Vagina (tissue), 2 donors: ENCODE data around the gene ZNF416. TPM values are rescaled to one million over a fixed set of nuclear protein-coding genes. Genes with fewer than 3 reads are reported as not detected.

ENCODE experiments used
- DNase-seq, 2 donors: peaks; one replicate each; pipeline ENCODE4 v3.0.0-alpha.2; 2017; ENCODE audit errors: extremely low spot score in 2 of 2
- H3K27ac ChIP-seq: fragments of 200-600 bp; sonication (generic); one replicate; pipeline ENCODE4 v1.5.1; 2019
- H3K27me3 ChIP-seq: fragments of 200-600 bp; sonication (generic); one replicate; pipeline ENCODE4 v1.5.1; 2019
- H3K36me3 ChIP-seq, 2 donors: fragments of 200-600 bp; sonication (generic); one replicate each; pipeline ENCODE4 v1.5.1; 2017 to 2019
- H3K4me1 ChIP-seq: fragments of 200-600 bp; sonication (generic); one replicate; pipeline ENCODE4 v1.5.1; 2019
- H3K4me3 ChIP-seq, 2 donors: fragments of 200-600 bp; sonication (generic); 1 replicate in 1 of 2; 2 replicates in 1 of 2; pipeline ENCODE4 v1.5.1; 2016 to 2019
- H3K9me3 ChIP-seq: fragments of 200-600 bp; sonication (generic); one replicate; pipeline ENCODE4 v1.5.1; 2019
- POLR2A ChIP-seq, 2 donors: fragments of 450-650 bp; IDR thresholded peaks; one replicate each; pipeline ENCODE4 v1.6.1; 2017; ENCODE audit warnings: antibody characterized with exemption in 2 of 2, mild to moderate bottlenecking in 2 of 2, moderate library complexity in 2 of 2
- POLR2AphosphoS5 ChIP-seq, 2 donors: sonication (generic); formaldehyde crosslinking; IDR thresholded peaks; one replicate each; pipeline ENCODE4 v1.9.0; 2017; ENCODE audit warnings: antibody characterized with exemption in 2 of 2, mild to moderate bottlenecking in 2 of 2, low read depth in 1 of 2; ENCODE audit not compliant: insufficient read depth in 1 of 2
- intact Hi-C: fragments of 100-400 bp; cut with DNase I; formaldehyde crosslinking; loops from one replicate; pipeline ENCODE4 v1.15.1; 2023
- total RNA-seq: library from RNA; depleted of rRNA; stranded (reverse); fragments of >200 nt; gene quantifications from one replicate; pipeline ENCODE4 v1.2.3, GENCODE V29; 2016
- TF ChIP-seq, protein P1 (sequence below), 3 experiments: fragments of 450-650 bp in 2 of 3; fragments of 200-600 bp in 1 of 3; sonication (generic) in 1 of 3; IDR thresholded peaks; one replicate each; pipeline ENCODE4 v1.5.1; 2017 to 2019; ENCODE audit warnings: antibody characterized with exemption in 3 of 3, mild to moderate bottlenecking in 2 of 3, moderate library complexity in 2 of 3

The ZNF416 gene
- total RNA-seq, 1 donor from 2014 or later = 3.9 TPM

GRCh38 chr19:57559404-57560025, 19.2 kb downstream of the ZNF416 start, which contains the start of gene ZNF550:
TSS of gene ZNF550 (minus strand) at chr19:57559863. CDS start at chr19:57559682, 181 bp downstream.
- TF ChIP-seq POLR2AphosphoS5 (IDR thresholded peaks at IDR 0.05; ENCODE audit: insufficient read depth in 1 of 2, low read depth in 1 of 2) (peak; percentile 73 to 95), POLR2A (IDR thresholded peaks at IDR 0.05) (peak in 1 of 2 donors; percentile 11)
- TF ChIP-seq, protein P1, sequence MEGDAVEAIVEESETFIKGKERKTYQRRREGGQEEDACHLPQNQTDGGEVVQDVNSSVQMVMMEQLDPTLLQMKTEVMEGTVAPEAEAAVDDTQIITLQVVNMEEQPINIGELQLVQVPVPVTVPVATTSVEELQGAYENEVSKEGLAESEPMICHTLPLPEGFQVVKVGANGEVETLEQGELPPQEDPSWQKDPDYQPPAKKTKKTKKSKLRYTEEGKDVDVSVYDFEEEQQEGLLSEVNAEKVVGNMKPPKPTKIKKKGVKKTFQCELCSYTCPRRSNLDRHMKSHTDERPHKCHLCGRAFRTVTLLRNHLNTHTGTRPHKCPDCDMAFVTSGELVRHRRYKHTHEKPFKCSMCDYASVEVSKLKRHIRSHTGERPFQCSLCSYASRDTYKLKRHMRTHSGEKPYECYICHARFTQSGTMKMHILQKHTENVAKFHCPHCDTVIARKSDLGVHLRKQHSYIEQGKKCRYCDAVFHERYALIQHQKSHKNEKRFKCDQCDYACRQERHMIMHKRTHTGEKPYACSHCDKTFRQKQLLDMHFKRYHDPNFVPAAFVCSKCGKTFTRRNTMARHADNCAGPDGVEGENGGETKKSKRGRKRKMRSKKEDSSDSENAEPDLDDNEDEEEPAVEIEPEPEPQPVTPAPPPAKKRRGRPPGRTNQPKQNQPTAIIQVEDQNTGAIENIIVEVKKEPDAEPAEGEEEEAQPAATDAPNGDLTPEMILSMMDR (IDR thresholded peaks at IDR 0.05) = no peak

GRCh38 chr19:57559008-57559403, 19.7 kb downstream of the ZNF416 start:
- peaks cover 5% of the 10 kb centered on the region for H3K9me3 ChIP-seq
- TF ChIP-seq, protein P1 (IDR thresholded peaks at IDR 0.05) = no peak
- TF ChIP-seq POLR2A (IDR thresholded peaks at IDR 0.05) (no peak), POLR2AphosphoS5 (IDR thresholded peaks at IDR 0.05; ENCODE audit: insufficient read depth in 1 of 2, low read depth in 1 of 2) (no peak)
- DNase-seq = no peak
- no peaks in the 10 kb centered on the region for H3K27me3 ChIP-seq
- peaks cover 22% of the 10 kb centered on the region for H3K4me1 ChIP-seq
- H3K4me3 ChIP-seq = peak overlapping the region; percentile 69 to 85
- H3K27ac ChIP-seq = peak overlapping the region; percentile 11
- intact Hi-C loops = no loop called here
- peaks cover 7 to 32% of the 10 kb centered on the region in 2 donors for H3K36me3 ChIP-seq

More at GRCh38 chr19:57559404-57560025, 19.2 kb downstream of the ZNF416 start, which contains the start of gene ZNF550:
- Histone ChIP-seq H3K36me3 (peaks cover 4 to 27% of the 10 kb centered on the region in 2 donors), H3K27me3 (no peaks in the 10 kb centered on the region), H3K27ac (peak within 1 kb of the TSS; percentile 51), H3K4me1 (peaks cover 22% of the 10 kb centered on the region), H3K4me3 (peak within 1 kb of the TSS; percentile 69 to 85), H3K9me3 (peaks cover 7% of the 10 kb centered on the region)
- intact Hi-C loops = no loop called here
- DNase-seq = no peak

GRCh38 chr19:57558525-57558924, 20.2 kb downstream of the ZNF416 start:
- peak overlapping the region; percentile 69 to 85 for H3K4me3 ChIP-seq
- no peak overlapping the region for H3K27ac ChIP-seq
- peaks cover 22% of the 10 kb centered on the region for H3K4me1 ChIP-seq
- intact Hi-C loops = no loop called here
- no peak for TF ChIP-seq POLR2AphosphoS5 (IDR thresholded peaks at IDR 0.05; ENCODE audit: insufficient read depth in 1 of 2, low read depth in 1 of 2)
- TF ChIP-seq, protein P1 (IDR thresholded peaks at IDR 0.05) = no peak
- TF ChIP-seq POLR2A (IDR thresholded peaks at IDR 0.05) = no peak
- H3K36me3 ChIP-seq = peaks cover 7 to 37% of the 10 kb centered on the region in 2 donors
- DNase-seq = no peak
- H3K27me3 ChIP-seq = no peaks in the 10 kb centered on the region
- H3K9me3 ChIP-seq = peaks cover 7% of the 10 kb centered on the region

- Histone ChIP-seq H3K9me3 (peaks cover 13% of the 10 kb centered on the region), H3K36me3 (peaks cover 7 to 46% of the 10 kb centered on the region in 2 donors), H3K4me3 (no peak overlapping the region), H3K4me1 (peaks cover 22% of the 10 kb centered on the region), H3K27me3 (no peaks in the 10 kb centered on the region), H3K27ac (no peak overlapping the region)
- intact Hi-C loops = no loop called here
- TF ChIP-seq POLR2AphosphoS5 (IDR thresholded peaks at IDR 0.05; ENCODE audit: insufficient read depth in 1 of 2, low read depth in 1 of 2) (no peak), POLR2A (IDR thresholded peaks at IDR 0.05) (no peak)
- DNase-seq = no peak
These were observed 21.1 kb downstream of the ZNF416 start for GRCh38 chr19:57557659-57558058.

GRCh38 chr19:57552432-57552831, 26.3 kb downstream of the ZNF416 start:
- TF ChIP-seq POLR2AphosphoS5 (IDR thresholded peaks at IDR 0.05; ENCODE audit: insufficient read depth in 1 of 2, low read depth in 1 of 2) = no peak
- TF ChIP-seq, protein P1 (IDR thresholded peaks at IDR 0.05) = no peak
- no peak for TF ChIP-seq POLR2A (IDR thresholded peaks at IDR 0.05)
- no peaks in the 10 kb centered on the region for H3K27me3 ChIP-seq
- peaks cover 10 to 98% of the 10 kb centered on the region in 2 donors for H3K36me3 ChIP-seq
- H3K27ac ChIP-seq = no peak overlapping the region
- intact Hi-C loops = no loop called here
- peaks cover 55% of the 10 kb centered on the region for H3K9me3 ChIP-seq
- H3K4me1 ChIP-seq = no peaks in the 10 kb centered on the region
- no peak for DNase-seq
- no peak overlapping the region for H3K4me3 ChIP-seq
